GM18517 (cell line): ENCODE results near the gene NBEA.

Source experiments
- ATAC-seq: cut with Tn5 transposase; IDR thresholded peaks from one replicate; pipeline ENCODE4 v1.9.1; 2021; ENCODE audit warnings: mild to moderate bottlenecking, moderate library complexity; ENCODE audit not compliant: unreplicated experiment

Gene NBEA

GRCh38 chr13:35260316-35260715 is 318.2 kb downstream of the NBEA start:
- ATAC-seq: no peak

GRCh38 chr13:35266412-35266811 is 324.3 kb downstream of the NBEA start:
- ATAC-seq: no peak

- no peak for ATAC-seq
Measured at GRCh38 chr13:35278917-35279316, 336.8 kb downstream of the NBEA start.

- ATAC-seq: no peak
Measured at GRCh38 chr13:35279500-35279899, 337.4 kb downstream of the NBEA start.

- ATAC-seq: no peak
Measured at GRCh38 chr13:35283856-35284255, 341.8 kb downstream of the NBEA start.

GRCh38 chr13:35285677-35286076 is 343.6 kb downstream of the NBEA start:
- ATAC-seq: no peak

DNA sequence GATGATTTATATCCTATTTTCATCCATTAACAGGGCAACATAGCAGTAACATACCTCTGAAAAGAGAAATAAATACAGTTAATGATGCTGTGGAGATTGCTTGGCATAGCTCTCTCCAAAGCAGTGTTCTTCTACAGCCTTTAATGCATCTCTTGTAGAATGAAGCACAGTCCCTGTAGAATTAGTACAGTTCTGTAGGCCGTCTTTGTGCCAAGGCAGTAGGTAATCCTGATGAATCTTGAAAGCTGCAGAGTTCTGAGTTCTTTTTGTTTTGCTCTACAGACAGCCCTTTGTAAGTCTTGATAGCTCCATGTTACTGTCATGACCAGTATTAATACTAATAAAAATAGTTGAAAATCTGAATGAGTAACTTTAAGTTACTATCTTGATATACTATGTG is 350.3 kb downstream of the NBEA start:
- no peak for ATAC-seq

- ATAC-seq: no peak
Measured at GRCh38 chr13:35293579-35294226, 351.6 kb downstream of the NBEA start.

DNA sequence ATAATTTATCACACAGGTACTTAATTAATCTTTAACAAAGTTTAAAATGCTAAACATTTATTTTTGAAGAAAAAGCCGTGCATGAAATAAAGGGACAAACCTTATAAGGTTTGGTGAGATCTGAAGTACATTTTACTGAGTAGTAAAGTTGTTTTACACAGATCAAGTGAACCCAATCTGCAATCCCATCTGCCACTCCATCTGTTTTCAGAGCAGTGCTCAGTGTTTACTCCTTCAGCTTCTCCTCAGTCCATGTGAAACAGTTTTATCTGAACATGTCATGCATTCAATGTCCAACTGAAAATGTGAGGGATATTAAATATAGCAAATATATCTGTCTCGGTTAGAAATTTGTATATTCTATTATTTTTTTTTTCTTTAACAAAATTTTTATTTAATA is 367.6 kb downstream of the NBEA start:
- no peak for ATAC-seq

DNA sequence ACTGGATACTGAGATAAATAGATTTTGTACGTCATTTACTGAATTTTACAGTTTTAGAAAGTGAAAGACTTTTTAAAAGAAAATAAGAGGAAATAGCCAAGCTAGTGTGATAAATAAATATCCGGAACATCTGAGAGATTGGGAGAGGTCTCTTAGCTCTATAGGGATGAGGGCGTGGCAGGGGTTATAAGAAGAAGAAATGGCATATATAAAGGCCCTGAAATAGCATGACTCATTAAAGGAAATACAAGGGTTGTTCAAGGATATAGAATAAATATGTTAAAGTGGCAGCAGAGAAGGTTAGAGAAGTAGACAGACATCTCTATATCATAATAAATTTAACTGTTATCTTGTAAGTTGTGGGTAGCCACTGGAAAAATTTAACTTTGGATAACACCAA is 390.1 kb downstream of the NBEA start:
- no peak for ATAC-seq

DNA sequence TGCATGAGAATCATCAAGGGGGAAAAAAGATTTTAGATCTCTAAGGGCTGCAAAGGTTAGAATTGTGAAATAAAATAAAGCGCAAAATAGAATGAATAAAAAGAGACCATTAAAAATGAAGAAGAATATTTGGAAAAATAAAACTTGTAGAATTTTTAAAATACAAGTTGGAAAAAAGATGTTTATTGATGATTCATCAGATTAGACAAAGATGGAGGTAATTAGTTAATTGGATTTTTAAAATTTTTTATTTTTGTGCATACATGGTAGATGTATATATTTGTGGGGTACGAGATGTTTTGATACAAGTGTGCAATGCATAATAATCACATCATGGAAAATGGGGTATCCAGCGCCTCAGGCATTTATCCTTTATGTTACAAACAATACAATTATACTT is 391.1 kb downstream of the NBEA start:
- ATAC-seq: no peak

DNA sequence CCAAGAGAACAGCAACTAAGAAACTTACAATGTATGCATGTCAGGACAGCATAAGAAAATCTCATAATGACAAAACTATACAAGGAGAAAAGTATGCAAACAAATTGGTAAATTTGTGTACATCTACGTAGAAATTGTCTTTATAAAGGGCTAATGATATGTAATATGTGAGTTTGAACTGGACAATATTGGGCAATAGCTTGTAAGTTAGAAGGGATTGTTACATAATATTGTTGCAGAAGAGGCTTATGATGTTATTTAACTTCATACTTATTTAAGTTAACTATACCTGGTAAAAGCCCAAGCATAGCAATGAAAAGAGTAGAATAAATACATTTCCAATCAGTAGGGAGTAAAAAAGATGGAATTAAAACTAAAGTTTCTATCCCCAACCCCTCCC is 400.4 kb downstream of the NBEA start:
- ATAC-seq: no peak

GRCh38 chr13:35343417-35343816 is 401.3 kb downstream of the NBEA start:
- ATAC-seq: no peak

DNA sequence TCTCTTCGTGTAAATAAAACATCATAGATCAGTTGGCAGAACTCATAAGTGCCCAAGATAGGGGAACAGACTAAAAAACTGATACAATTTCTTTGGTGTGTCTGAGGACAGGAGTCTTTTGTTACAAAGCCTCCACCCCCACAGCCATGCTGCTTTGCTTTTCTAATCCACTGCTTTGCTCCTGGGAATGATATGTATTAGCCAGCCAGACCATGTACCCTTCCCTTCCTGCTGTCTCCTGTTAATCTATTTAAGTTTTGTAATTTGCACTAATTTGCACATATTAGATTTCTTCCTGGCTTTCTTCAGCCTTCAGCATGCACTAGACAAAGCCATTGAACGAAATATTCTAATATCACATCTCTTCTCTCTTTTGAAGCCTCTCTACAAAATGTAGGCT is 403.9 kb downstream of the NBEA start:
- no peak for ATAC-seq

- no peak for ATAC-seq
Measured at GRCh38 chr13:35346494-35346893, 404.4 kb downstream of the NBEA start.

DNA sequence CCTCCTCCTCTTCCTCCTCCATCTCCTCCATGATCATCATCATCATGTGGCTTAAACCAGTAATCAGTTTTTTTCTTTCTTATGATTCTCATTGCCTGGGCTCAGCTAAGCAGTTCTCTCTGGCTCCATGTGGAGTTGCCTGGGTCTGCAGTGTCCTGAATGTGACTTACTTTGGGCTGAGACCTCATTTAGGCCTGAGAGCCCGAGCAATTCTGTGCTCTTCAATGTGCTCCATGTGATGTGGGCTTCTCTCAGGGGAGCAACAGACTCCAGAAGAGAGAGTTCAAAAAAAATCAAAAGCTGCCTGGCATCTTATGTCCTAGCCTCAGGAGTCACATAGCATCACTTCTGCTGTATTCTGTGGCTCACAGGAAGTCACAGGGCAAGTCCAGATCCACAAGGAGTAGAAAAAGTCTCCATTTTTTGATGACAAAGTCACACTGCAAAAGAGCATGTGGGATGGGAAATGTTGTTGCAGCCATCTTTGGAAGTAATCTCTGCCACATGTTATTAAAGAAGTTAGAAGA is 405.7 kb downstream of the NBEA start:
- no peak for ATAC-seq

- peak; percentile 27 for ATAC-seq
Measured at GRCh38 chr13:35349052-35349451, 407.0 kb downstream of the NBEA start.

GRCh38 chr13:35349673-35350278 is 407.7 kb downstream of the NBEA start:
- ATAC-seq: peak; percentile 82

- ATAC-seq: no peak
Measured at GRCh38 chr13:35354285-35354684, 412.2 kb downstream of the NBEA start.

DNA sequence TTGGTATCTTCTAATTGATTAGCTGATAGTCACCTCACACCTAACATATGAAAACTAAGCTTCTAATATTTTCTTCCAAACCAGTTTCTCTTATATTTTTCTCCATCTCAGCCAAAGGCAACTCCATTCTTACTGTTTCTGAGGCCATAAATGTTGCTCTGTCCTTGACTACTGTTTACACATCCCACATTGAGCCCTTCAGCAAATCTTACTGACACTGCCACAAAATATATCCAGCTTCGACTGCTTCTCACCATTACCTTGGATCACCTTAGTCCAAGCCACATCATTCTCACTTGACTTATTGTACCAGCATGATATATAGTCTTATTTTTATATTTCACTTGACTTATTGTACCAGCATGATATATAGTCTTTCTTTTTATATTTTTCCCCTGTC is 412.8 kb downstream of the NBEA start:
- no peak for ATAC-seq

- ATAC-seq: no peak
Measured at GRCh38 chr13:35356572-35356971, 414.5 kb downstream of the NBEA start.

- ATAC-seq: no peak
Measured at GRCh38 chr13:35365883-35366282, 423.8 kb downstream of the NBEA start.

DNA sequence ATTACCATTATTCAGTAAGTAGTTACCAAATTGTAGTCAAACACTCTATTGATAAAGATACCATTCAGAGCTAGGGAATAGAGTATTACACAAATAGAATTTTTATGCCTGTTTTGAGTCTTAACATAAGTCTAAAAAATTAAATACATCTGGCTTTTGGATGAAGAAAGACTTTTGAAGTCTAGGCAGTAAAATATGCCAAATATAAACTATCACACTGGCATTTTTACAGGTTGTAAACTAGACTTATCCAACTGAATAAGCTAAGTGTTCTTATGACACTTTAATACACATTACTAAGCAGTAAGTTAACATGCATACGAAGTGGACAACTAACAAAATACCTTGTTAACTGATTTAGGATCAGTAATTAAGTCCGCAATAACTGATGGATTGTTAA is 425.5 kb downstream of the NBEA start:
- ATAC-seq: no peak
